SU-DHL-6 (cell line): ENCODE measurements around the gene AHSP.

Source experiments
- EZH2phosphoT487 ChIP-seq: fragments of 200-600 bp; sonication (generic), shearing (Covaris generic); conservative IDR thresholded peaks from 2 replicates; pipeline ENCODE4 v1.6.1; 2018; ENCODE audit warnings: mild to moderate bottlenecking, antibody characterized with exemption, low read length, moderate library complexity, mixed read lengths
- TF ChIP-seq, protein P1 (sequence below): fragments of 200-600 bp; sonication (generic); IDR thresholded peaks from one replicate; pipeline ENCODE4 v1.5.1; 2017; ENCODE audit warnings: antibody characterized with exemption, mild to moderate bottlenecking, low read length, moderate library complexity; ENCODE audit not compliant: insufficient read depth, poor library complexity, severe bottlenecking

DNA sequence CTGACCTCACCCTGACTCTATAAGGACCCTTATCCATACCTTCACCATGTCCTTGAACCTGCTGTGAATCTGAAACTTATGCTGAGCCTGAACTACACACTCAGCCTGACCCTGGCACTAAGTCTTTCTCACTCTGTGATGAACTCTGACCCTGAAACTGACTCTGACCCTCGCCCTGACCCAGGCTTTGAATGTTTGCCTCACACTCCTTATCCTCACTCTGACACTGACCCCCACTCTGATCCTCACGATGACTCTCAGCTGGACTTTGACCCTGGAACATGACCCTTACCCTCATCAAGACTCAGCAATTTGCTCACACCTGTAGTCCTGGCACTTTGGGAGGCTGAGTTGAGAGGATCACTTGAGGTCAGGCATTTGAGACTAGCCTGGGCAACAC lies 4.4 kb downstream of the AHSP start:
- TF ChIP-seq, protein P1, sequence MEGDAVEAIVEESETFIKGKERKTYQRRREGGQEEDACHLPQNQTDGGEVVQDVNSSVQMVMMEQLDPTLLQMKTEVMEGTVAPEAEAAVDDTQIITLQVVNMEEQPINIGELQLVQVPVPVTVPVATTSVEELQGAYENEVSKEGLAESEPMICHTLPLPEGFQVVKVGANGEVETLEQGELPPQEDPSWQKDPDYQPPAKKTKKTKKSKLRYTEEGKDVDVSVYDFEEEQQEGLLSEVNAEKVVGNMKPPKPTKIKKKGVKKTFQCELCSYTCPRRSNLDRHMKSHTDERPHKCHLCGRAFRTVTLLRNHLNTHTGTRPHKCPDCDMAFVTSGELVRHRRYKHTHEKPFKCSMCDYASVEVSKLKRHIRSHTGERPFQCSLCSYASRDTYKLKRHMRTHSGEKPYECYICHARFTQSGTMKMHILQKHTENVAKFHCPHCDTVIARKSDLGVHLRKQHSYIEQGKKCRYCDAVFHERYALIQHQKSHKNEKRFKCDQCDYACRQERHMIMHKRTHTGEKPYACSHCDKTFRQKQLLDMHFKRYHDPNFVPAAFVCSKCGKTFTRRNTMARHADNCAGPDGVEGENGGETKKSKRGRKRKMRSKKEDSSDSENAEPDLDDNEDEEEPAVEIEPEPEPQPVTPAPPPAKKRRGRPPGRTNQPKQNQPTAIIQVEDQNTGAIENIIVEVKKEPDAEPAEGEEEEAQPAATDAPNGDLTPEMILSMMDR: no peak
- TF ChIP-seq EZH2phosphoT487: no peak
